Measurements from ENCODE around the gene CACNG7.
"Not testable (repeated sequence)": the region's sequence is repeated elsewhere in the genome, so short reads cannot be mapped to it uniquely, and the experiment has no call there.

CACNG7 gene

DNA sequence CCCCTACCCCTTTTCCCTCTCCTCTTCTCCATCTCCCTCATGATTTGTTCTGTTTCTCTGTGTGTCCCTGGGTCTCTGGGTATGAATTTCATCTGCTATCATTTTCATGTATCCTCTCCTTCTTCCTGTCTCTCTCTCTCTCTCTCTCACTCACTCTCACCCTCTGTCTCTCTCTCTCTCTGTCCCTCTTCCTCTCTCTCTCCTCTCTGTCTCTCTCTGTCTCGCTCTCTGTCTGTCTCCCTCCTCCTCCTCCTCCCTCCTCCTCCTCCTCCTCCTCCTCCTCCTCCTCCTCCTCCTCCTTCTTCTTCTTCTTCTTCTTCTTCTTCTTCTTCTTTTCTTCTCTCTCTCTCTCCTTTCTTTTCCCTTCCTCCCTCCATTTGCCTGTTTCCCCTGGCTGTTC is 3.3 kb upstream of the CACNG7 start:
- no peak for DNase-seq (ENCODE audit: low read depth in 2 of 2)

DNA sequence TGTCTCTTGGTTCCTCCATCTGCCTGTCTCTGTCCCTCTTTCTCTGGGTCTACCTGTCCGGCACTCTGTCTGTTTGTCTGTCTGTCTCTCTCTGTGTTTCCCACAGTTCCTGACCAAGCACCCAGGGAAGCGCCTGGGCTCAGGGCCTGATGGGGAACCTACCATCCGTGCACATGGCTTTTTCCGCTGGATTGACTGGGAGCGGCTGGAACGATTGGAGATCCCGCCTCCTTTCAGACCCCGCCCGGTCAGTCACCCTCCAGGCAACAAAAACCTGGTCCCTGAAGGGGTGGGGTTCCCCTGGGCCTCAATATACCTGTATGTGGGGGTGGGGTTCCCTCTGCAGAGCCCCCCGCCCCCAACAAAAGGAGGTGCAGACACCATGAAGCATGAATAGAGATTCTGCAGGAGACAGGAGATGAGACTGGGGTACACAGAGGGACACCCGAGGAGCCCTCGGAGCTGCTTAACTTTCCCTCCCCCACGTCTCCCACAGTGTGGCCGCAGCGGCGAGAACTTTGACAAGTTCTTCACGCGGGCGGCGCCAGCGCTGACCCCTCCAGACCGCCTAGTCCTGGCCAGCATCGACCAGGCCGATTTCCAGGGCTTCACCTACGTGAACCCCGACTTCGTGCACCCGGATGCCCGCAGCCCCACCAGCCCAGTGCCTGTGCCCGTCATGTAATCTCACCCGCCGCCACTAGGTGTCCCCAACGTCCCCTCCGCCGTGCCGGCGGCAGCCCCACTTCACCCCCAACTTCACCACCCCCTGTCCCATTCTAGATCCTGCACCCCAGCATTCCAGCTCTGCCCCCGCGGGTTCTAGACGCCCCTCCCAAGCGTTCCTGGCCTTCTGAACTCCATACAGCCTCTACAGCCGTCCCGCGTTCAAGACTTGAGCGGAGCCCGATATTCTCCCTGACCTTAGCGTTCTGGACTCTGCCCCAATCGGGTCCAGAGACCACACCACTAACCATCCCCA is 2.6 kb upstream of the CACNG7 start:
- DNase-seq (ENCODE audit: low read depth in 2 of 2), result no peak

DNA sequence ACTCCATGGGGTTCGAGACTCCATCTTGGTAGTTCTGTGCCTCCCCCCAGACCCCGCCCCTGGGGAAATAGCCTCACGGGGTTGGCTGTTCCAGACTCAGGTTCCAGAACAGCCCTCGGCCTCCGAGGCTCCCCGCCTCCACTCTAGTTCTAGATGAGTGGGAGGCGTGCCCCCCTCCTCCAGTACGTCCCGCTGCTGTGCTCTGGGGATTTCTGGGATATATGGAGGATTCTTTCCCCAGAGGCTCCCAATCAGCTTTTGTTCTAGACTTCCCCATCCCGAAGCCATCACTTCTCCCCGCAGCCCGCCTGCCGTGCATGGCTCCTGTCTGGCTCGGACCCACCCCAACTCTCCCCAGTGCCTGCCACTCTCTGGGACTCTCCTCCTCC is 1.9 kb upstream of the CACNG7 start:
- DNase-seq (ENCODE audit: low read depth in 2 of 2), result no peak

DNA sequence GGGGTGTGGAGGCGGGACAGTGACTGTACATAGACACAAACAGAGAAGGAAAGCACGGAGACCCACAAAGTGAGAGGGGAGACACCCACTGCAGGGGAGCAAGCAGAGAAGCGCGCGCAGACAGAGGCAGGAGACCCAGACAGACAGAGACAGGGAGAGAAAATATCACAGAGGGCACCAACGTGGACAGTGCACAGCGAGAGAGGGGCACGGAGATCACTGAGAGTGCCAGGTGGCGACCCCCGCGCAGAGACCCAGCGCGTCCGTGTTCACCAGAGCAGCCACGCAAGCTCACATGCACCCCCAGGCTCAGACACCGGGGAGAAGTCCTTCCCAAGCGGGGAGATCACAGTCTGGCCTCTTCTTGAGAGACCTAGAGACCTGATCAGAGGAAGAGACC is 1.4 kb upstream of the CACNG7 start:
- no peak for DNase-seq (ENCODE audit: low read depth in 2 of 2)

DNA sequence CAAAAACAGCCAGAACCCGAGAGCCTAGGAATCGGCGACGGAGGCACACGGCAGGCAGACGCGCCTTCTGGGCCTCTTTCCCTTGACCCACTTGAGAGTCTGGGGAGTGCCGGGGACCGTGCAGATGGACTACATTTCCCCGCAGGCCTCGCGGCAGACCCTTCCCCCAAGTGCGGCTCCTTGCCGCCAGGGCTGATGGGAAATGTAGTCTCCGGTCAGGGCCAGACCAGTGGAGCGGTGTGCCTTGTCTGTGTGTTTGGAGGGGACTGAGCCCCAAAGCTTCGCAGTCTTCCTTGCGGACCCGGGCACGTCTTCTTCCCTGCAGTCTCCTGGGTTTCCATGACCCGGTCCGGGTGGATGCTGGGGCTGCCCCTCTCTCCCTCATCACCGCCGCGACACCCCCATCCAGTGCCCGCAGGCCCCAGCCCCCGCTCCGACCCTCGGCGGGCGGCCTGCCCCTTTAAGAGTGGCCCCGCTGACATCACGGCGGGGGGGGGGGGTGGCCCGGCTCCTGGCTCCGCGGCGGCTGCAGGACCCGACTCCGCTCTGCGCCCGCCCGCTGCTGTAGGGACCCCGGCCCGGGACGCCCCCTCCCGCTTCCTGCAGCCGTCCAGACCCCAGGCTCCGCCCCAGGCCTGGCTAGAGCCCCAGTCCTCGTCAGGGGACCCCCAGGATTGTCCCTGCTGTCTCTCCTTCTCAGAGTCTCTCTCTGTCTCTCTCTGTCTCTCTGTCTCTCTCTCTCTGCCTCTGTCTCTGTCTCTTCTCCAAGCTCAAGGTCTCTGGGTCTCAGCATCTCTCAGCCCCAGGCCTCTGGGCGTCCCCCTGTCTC is 758 bp upstream of the CACNG7 start:
- DNase-seq (ENCODE audit: low read depth in 2 of 2), result no peak

DNA sequence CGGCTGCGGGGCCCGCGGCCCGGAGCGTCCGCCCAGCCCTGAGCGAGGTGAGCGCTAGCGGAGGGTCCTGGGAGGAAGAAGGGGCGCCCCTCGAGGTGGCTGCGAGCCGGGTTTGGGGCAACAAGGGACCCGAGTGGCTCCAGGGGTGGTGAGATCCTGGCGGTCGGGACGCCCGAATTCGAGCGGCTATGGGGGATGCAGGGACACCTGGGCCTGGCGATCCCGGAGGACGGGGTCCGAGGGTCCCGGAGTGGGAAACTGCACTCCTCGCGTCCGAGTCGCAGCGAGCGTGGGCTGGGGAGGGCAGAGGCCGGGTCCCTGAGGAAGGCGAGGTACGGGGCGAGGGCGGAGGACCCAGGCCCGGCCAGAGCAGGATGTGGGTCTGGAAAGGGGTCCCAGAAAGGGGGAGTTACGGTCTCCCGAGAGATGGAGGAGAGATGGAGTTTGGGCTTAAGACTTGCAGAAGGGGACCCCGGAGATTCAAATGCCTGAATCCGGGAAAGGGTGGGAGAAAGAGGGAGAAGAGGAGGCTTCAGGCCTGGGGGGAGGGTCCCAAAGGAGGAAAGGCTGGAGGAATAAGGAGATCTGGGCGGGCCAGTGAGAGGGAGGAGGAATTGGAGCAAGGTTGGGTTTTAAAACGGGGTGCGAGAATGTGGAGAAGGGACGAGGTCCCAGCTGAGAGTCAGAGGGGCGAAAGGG is 542 bp downstream of the CACNG7 start:
- no peak for DNase-seq (ENCODE audit: low read depth in 2 of 2)

DNA sequence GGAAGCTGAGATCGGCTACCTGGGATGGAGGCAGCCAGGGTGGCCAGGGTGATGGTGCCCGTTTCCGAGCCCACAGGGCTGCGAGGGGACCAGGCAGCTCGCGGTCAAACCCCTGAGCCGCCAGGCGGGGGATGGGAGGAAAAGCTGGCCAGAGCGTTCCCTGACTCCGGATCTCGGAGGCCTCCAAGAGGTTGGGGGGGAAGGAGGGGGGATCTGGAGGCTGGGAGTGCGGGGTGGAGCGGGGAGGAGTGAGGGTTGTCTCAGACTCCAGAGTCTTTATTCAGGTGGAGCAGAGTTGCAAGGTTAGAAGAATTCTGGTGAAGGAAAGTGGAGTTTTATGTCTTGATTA is 1.1 kb downstream of the CACNG7 start:
- DNase-seq (ENCODE audit: low read depth in 2 of 2), result no peak

DNA sequence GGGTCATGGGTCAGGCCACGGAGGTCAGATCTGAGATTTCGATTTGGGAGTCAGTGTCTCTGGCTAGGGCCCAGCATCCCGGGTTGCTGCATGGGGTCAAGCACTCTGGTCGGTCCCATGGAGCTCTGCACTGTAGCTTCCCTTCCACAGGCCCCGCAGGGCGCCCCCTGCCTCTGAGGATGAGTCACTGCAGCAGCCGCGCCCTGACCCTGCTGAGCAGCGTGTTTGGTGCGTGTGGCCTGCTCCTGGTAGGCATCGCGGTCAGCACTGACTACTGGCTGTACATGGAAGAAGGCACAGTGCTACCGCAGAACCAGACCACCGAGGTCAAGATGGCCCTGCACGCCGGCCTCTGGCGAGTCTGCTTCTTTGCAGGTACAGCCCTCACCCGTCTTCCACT is 3.6 kb downstream of the CACNG7 start:
- DNase-seq (ENCODE audit: low read depth in 2 of 2), result no peak

DNA sequence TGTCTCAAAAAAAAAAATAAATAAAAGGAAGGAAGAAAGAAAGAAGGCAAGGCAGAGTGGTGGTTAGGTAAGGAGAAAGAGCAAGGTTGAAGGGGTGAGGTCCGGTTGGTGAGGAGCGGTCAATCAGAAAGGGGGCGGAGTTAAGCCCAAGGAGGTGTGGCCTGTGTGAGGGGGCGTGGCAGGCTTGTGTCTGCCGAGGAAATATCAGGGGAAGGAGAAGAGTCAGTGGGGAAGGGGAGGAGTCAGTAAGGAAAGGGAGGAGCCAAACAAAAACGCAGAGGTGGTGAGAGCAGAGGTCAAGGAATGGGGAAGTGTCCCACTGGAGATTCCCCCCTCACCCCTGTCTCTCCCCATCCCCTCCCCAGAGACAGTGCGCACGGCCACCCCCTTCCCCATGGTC is 5.9 kb downstream of the CACNG7 start:
- DNase-seq (ENCODE audit: low read depth in 2 of 2), result no peak

DNA sequence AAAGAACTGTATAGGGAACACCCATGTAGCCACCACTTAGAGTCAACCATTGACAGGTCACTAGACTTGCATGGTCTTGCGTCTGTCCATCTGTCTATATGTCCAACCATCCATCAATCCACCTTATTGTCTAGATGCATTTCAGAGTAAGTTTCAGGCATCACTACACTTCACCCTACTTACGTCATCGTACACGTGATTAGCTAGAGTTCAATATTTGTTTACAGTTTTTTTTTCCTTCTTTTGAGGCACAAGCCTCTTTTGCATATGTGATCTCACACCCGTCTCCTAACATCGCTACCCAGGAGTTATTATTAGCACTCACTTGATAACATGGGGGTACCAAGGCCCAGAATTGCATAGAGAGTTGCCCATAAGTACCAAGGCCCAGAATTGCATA is 6.9 kb downstream of the CACNG7 start:
- DNase-seq (ENCODE audit: low read depth in 2 of 2), result no peak

DNA sequence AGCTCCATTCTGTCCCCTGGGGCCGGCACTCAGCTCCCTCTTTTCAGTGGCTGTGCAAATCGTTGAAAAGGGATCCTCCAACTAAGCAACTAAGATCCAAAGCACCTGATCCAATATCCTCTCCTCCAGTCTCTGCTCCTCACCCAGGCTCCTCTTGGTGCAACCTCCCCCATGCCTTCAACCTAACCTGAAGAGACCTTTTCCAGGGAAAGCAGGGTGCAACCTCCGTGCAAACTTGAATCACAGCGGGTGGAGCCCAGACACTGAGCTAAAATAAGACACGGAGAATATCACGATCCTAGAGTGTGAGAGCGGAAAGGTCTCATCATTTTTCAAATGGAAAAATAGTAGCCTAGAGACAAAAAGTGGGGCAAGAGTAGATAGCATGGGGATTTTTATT is 8.3 kb downstream of the CACNG7 start:
- no peak for DNase-seq (ENCODE audit: low read depth in 2 of 2)

DNA sequence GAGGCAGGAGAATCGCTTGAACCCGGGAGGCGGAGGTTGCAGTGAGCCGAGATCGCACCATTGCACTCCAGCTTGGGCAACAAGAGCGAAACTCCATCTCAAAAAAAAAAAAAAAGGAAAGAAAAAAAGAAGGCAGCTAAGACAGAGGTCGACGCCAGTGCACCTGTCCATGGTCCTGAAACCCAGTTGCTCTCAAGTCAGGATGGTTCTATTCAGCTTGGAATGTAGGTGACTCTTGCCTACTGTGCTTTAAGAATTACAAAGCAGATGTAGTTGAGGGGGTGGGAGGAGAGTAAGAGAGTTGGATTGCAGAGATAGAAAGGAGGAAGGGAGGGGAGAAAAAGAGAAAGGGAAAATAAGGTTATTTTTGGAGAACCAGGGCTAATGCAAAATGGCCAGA is 18.7 kb downstream of the CACNG7 start:
- no peak for DNase-seq (ENCODE audit: low read depth in 2 of 2)

DNA sequence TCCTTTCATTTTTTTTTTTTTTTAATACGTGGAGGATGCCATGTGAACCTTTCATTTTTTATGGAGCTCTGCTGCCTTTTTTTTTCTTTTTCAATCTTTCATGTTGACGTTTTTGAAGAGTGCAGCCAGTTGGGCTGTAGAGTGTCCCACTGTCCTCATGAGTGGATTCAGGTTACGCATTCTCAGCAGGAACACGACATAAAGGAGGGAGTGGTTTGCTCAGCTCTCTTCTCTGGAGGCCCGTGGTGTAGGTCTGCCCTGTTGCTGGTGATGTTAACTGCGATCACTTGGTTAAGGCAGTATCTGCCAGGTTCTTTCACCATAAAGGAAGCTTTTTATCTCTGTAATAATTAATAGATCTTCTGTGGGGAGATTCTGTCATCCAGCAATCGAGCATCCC is 27.0 kb downstream of the CACNG7 start:
- DNase-seq (ENCODE audit: low read depth in 2 of 2), result no peak

DNA sequence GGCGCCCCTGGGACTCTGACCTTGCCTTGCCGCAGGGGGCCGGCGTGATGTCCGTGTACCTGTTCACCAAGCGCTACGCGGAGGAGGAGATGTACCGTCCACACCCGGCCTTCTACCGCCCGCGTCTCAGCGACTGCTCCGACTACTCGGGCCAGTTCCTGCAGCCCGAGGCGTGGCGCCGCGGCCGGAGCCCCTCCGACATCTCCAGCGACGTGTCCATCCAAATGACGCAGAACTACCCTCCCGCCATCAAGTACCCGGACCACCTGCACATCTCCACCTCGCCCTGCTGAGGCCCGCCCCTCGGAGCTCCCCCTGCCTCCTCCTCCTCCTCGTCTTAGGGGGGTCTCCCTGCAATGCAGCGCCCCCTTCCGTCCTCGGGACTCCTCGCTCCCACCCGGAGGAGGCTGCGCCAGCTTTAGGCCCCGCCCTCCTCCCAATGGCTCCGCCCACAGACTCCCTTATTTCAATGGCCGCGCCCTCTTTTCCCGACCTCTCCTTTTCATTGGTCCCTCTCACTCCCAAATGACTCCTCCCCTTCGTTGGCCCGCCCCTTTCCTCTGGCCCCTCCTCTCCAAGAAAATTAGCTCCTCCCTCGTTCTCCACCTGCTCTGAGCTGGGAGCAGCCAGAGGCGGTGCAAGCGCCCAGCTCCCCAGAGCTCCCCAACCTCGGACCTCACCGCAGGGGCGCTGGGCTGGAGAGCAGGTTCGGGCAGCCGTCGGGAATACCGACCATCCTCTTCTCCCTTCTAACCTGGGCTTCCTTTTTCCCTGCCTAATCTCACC is 33.1 kb downstream of the CACNG7 start:
- DNase-seq (ENCODE audit: low read depth in 2 of 2), result no peak

DNA sequence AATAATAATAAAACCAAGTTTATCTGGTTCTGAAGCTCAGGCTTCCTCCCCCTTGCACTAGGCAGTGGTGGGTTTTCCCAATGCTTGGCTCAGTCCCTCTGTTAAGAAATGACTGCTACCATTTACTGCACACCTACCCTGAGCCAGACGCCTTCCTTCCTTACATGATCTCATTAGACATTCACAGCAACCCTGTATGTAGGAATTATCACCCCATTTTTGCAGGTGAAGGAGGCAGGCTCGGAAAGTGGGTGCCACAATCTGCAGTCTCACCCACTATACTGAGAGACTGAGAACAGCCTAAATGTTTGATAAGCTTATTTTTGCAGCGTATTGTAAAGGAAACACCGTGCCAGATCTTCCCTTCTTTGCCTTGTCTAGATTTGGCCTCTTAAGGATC is 35.3 kb downstream of the CACNG7 start:
- no peak for DNase-seq (ENCODE audit: low read depth in 2 of 2)

DNA sequence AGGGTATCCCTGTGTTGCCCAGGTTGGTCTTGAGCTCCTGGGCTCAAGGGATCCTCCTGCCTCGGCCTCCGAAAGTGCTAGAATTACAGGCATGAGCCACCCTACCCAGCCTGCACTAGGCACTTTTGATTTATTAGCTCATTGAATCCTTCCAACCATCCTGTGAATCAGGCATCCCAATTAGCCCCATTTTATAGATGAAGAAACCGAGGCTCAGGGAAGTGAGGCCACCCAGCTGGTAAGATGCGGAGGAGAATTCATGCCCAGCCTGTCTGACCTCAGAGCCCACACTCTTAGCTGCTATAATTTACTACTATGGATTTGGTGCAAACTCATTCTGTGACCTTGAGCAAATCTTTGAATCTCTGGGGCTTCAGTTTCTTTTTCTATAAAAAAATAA is 35.9 kb downstream of the CACNG7 start:
- DNase-seq (ENCODE audit: low read depth in 2 of 2), result no peak

DNA sequence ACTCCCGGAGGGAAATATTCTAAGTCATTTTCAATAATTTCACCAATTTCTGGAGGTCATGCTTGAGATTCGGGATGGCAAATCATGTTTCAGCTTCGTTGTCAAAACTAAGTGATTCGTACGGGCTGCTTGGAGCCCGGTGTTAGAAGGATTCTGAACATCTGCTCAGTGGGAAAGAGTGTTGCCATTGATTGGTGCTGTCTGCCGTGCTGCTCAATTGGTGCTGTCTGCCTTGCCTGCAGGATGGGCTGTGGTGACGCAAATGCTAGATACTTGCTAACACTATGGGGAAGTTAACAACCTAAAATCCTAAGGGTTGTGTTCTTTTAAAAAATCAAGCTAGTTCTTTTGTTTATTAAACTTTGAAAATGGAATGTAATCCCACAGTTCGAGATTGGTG is 36.4 kb downstream of the CACNG7 start:
- no peak for DNase-seq (ENCODE audit: low read depth in 2 of 2)

DNA sequence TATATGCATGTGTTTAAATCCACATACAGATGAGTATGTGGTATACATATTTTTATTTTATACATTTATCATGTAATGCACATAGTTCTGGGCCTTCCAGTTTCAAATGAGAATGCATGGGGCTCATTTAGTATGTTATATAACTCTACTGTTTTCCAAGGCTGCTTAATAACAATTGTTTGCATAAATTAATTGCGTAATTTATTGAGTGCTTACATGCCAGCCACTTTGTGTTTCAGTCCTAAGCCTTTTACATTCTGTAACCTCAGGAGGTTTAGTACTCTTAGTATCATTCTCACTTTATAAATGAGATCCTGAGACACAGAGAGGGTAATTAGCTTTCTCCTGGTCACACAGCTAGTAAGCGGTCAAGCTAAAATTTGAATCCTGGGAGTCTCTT is 36.9 kb downstream of the CACNG7 start:
- DNase-seq (ENCODE audit: low read depth in 2 of 2), result no peak

DNA sequence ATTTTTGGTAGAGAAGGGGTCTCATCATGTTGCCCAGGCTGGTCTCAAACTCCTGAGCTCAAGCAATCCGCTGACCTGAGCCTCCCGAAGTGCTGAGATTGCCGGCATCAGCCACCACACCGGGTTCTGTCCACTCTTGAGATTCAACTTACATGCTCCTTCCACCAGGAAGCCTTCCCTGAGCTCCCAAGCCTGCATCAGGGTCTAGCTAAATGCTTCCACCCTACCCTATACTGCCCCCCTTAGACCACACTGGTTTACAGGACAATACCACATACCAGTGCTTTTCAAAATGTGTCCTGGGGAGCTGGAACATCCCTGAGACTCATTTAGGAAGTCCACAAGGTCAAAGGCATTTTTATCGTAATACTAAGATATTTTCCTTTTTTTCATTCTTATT is 38.5 kb downstream of the CACNG7 start:
- DNase-seq (ENCODE audit: low read depth in 2 of 2), result no peak

DNA sequence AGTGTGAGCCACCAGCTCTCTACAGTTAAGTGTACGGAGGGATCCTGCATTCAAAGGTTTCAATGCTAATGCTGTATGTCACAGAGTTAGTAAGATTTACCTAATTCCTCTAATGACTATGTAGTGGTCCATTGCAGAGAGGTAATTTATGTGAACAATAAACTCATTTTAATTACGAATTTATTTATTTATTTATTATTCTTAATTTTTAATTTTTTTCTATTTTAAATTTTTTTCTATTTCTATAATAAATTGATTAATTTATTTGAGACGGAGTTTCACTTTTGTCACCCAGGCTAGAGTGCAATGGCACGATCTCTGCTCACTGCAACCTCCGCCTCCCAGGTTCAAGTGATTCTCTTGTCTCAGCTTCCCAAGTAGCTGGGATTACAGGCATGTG is 39.5 kb downstream of the CACNG7 start:
- not testable (repeated sequence) for DNase-seq (ENCODE audit: low read depth in 2 of 2)

DNA sequence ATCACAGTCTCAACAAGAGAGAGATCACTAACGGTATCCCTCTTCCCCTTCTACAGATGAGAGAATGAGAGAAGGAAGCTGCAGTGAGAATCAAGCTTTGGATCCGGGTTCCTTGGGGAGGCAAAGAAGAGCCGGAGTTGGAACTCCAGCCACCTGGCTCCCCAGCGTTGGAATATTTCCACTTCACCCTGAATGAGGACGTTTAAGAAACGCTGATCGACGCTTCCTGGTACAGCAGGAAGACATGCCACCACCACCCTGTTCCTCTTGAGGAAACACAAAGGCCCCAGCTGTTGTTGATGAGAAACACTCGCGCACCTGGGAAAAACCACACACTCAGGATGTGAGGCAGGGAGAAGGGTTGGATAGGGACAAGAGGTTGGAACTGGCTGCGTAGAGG is 42.4 kb downstream of the CACNG7 start:
- no peak for DNase-seq (ENCODE audit: low read depth in 2 of 2)

DNA sequence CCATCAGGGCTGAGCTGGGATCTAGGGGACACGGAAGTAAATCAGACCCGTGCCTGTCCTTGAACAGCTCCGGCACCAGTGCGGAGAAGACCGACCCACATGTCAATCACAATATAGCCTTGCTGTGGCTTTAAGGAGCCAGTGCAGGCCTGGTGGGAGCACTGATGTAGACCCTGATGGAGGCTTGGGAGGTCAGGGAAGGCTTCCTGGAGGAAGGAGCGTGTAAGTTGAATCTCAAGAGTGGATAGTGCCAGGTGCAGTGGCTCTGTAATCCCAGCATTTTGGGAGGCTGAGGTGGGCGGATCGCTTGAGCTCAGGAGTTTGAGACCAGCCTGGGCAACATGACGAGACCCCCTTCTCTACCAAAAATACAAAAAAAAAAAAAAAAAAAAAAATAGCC is 42.9 kb downstream of the CACNG7 start:
- no peak for DNase-seq (ENCODE audit: low read depth in 2 of 2)
